Pancreas (tissue), 10 donors: Measurements from ENCODE around the gene DEFB129. TPM values are rescaled to one million over a fixed set of nuclear protein-coding genes. Genes with fewer than 3 reads are reported as not detected.

Experiments
- ATAC-seq, 4 donors: fragments of 200-7000 bp; cut with Tn5 transposase; one replicate each; pipeline versions ENCODE4 v1.8.0 to v1.9.1; 2020; ENCODE audit warnings: mild to moderate bottlenecking in 4 of 4, moderate library complexity in 4 of 4
- DNase-seq, 6 donors: peaks; one replicate each; pipeline ENCODE4 v3.0.0-alpha.2; 2020
- FAIRE-seq: peaks from 2 replicates; lab custom pipeline; 2012; peaks lifted over from hg19 to GRCh38; lab: Jason Lieb, UNC
- H3K27ac ChIP-seq, 4 donors: fragments of 200-600 bp; sonication (generic); 1 replicate in 3 of 4; 2 replicates in 1 of 4; pipeline versions ENCODE4 v1.5.0 to v1.8.0; 2020
- H3K27me3 ChIP-seq, 4 donors: fragments of 200-600 bp; one replicate each; pipeline ENCODE4 v1.8.0; 2021
- H3K36me3 ChIP-seq, 3 donors: fragments of 200-600 bp; sonication (generic) in 1 of 3; one replicate each; pipeline versions ENCODE4 v1.5.0 to v1.8.0; 2020 to 2021
- H3K4me1 ChIP-seq, 3 donors: fragments of 200-600 bp; one replicate each; pipeline ENCODE4 v1.8.0; 2021
- H3K4me3 ChIP-seq, 4 donors: fragments of 200-600 bp; sonication (generic) in 2 of 4; one replicate each; pipeline versions ENCODE4 v1.5.0 to v1.8.0; 2020 to 2021
- H3K9me3 ChIP-seq, 4 donors: fragments of 200-600 bp; one replicate each; pipeline ENCODE4 v1.8.0; 2021
- WGBS, 2 donors: extraction: QIAGEN DNeasy Blood & Tissue Kit; methylation state at CpG; one replicate each; pipeline ENCODE4 v1.1.7; 2013; 5-methylcytosine and 5-hydroxymethylcytosine counted together
- intact Hi-C, 3 donors: fragments of 100-400 bp; cut with DNase I; formaldehyde crosslinking; loops; one replicate each; pipeline versions ENCODE4 v1.11.1 to v1.14.2; 2022
- polyA plus RNA-seq, 2 donors: library from polyadenylated mRNA; stranded (reverse); fragments of 200-250 nt; gene quantifications; one replicate each; pipeline ENCODE4 v1.2.3, GENCODE V29; 2013
- total RNA-seq, 6 donors: library from RNA; stranded (reverse); fragmentation: NEBNext Ultra II Directional in 4 of 6; extraction: Animal tissue kit (Norgen Biotek cat#: 25700) in 4 of 6; gene quantifications; one replicate each; pipeline versions ENCODE4 v1.2.1 to v1.2.4, GENCODE V29; 2021 to 2023
- TF ChIP-seq, protein P1 (sequence below), 4 donors: fragments of 200-600 bp; sonication (generic) in 3 of 4; IDR thresholded peaks; one replicate each; pipeline versions ENCODE4 v1.5.0 to v1.8.0; 2021; ENCODE audit warnings: antibody characterized with exemption in 4 of 4
- donor health status: healthy with polysubstance abuse.
- donor health status: DM: no; HTN: no; CAD: no; lungs with moderate emphysema.
- donor health status: DM: no; HTN: no; CAD: no.
- donor health status: control.
- donor health status: control.
- donor health status: Bipolar disorder and iron deficiency.
- donor health status: DM: yes; HTN: yes; CAD: no.
- donor health status: DM: no; HTN: no; CAD: no.
- donor health status: DM: no; HTN: no; CAD: no.
- donor health status: DM: yes; HTN: yes; CAD: no.

DEFB129 gene
- total and polyA plus RNA-seq, 8 donors, result not detected

DNA sequence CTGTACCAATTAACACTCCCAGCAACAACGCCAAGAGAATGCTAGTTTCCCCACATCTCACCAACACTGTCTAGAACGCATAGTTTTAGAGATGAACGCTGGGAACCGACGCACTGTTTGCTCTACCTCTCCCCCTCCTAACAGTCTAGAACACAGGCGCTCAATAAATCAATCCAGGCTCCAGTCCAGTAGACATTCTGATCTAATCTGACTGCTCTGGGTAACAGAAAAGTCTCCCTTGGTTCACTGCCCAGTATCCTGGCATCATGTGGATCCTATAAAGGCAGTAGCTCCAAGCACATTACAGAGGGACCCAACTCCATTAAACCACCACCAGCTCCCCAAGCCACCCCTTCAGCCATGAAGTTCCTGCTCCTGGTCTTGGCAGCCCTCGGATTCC lies 30.4 kb downstream of the DEFB129 start, which contains the start of gene DEFB132:
DEFB132 (plus strand) TSS at position 306 of the 400 bp plus-strand sequence; CDS start at position 361, 55 bp downstream.
- 12 to 16% methylated on average over 7 of the region's 7 CpGs for WGBS, 2 donors
- intact Hi-C loops, result no loop called here
- Histone ChIP-seq H3K27me3 (peaks cover 0 to 2% (median 0%) of the 10 kb centered on the region in 4 donors), H3K27ac (no peak within 1 kb of the TSS), H3K9me3 (no peaks in the 10 kb centered on the region), H3K4me1 (no peaks in the 10 kb centered on the region), H3K36me3 (no peaks in the 10 kb centered on the region), H3K4me3 (no peak within 1 kb of the TSS)
- TF ChIP-seq, protein P1, sequence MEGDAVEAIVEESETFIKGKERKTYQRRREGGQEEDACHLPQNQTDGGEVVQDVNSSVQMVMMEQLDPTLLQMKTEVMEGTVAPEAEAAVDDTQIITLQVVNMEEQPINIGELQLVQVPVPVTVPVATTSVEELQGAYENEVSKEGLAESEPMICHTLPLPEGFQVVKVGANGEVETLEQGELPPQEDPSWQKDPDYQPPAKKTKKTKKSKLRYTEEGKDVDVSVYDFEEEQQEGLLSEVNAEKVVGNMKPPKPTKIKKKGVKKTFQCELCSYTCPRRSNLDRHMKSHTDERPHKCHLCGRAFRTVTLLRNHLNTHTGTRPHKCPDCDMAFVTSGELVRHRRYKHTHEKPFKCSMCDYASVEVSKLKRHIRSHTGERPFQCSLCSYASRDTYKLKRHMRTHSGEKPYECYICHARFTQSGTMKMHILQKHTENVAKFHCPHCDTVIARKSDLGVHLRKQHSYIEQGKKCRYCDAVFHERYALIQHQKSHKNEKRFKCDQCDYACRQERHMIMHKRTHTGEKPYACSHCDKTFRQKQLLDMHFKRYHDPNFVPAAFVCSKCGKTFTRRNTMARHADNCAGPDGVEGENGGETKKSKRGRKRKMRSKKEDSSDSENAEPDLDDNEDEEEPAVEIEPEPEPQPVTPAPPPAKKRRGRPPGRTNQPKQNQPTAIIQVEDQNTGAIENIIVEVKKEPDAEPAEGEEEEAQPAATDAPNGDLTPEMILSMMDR (IDR thresholded peaks at IDR 0.05), result no peak
- FAIRE-seq (no peak), ATAC-seq (peak; percentile 22 to 86 (median 63)), DNase-seq (peak in 1 of 6 donors; percentile 25)

GRCh38 chr20:258269-258858 lies 31.3 kb downstream of the DEFB129 start:
- FAIRE-seq, result no peak
- Histone ChIP-seq H3K27ac (no peak overlapping the region), H3K9me3 (no peaks in the 10 kb centered on the region), H3K36me3 (no peaks in the 10 kb centered on the region), H3K4me1 (no peaks in the 10 kb centered on the region), H3K27me3 (no peaks in the 10 kb centered on the region), H3K4me3 (no peak overlapping the region)
- WGBS, 2 donors, result 45 to 48% methylated on average over 4 of the region's 4 CpGs
- intact Hi-C loops, result no loop called here
- TF ChIP-seq, protein P1 (IDR thresholded peaks at IDR 0.05), result no peak
- no peak for DNase-seq
- ATAC-seq, result no peak

DNA sequence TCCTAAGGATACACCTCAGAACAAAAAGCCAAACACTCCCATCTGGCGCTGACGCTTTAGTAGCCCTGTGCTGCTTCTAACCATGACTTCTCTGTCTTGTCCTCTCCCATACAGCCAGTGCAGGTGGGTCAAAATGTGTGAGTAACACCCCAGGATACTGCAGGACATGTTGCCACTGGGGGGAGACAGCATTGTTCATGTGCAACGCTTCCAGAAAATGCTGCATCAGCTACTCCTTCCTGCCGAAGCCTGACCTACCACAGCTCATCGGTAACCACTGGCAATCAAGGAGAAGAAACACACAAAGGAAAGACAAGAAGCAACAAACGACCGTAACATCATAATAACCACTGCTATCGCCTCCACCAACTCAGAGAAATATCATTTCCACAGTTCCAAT lies 31.9 kb downstream of the DEFB129 start:
- no peak overlapping the region for H3K4me3 ChIP-seq
- no peaks in the 10 kb centered on the region for H3K9me3 ChIP-seq
- no peak for FAIRE-seq
- H3K4me1 ChIP-seq, result no peaks in the 10 kb centered on the region
- ATAC-seq, result peak in 1 of 4 donors; percentile 37
- H3K27me3 ChIP-seq, result no peaks in the 10 kb centered on the region
- no peak overlapping the region for H3K27ac ChIP-seq
- WGBS, 2 donors, result 45 to 56% methylated on average over 8 of the region's 8 CpGs
- intact Hi-C loops, result no loop called here
- TF ChIP-seq, protein P1 (IDR thresholded peaks at IDR 0.05), result no peak
- no peak for DNase-seq
- no peaks in the 10 kb centered on the region for H3K36me3 ChIP-seq

GRCh38 chr20:259981-260380 lies 32.9 kb downstream of the DEFB129 start:
- H3K9me3 ChIP-seq, result no peaks in the 10 kb centered on the region
- no peak for FAIRE-seq
- 54 to 68% methylated on average over 2 of the region's 2 CpGs for WGBS, 2 donors
- DNase-seq, result no peak
- no peak overlapping the region for H3K27ac ChIP-seq
- H3K36me3 ChIP-seq, result no peaks in the 10 kb centered on the region
- intact Hi-C loops, result no loop called here
- no peaks in the 10 kb centered on the region for H3K27me3 ChIP-seq
- no peak overlapping the region for H3K4me3 ChIP-seq
- H3K4me1 ChIP-seq, result no peaks in the 10 kb centered on the region
- no peak for ATAC-seq
- TF ChIP-seq, protein P1 (IDR thresholded peaks at IDR 0.05), result no peak

DNA sequence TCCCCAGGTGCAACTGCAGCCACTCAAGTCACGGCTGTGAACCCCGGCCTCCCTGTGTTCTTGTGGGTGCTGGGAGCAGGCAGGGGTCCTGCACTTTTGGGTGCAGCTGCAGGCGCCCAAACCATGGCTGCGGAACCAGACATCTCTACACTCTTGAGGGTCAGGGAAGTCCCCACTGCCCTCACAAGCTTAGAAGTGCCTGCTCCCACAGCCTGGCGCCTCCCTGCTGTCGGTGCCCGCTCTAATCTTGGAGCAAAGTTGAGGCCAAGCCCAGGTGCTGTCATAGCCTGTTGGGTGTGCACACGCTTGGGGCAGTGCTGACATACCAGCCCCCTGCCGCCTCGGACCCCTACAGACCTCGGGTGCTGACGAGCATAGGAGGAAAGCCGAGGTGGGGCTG lies 36.6 kb downstream of the DEFB129 start:
- FAIRE-seq, result no peak
- TF ChIP-seq, protein P1 (IDR thresholded peaks at IDR 0.05), result no peak

More for the DNA sequence above, 36.6 kb downstream of the DEFB129 start:
- no peaks in the 10 kb centered on the region for H3K36me3 ChIP-seq
- H3K4me1 ChIP-seq, result peaks cover 0 to 3% (median 0%) of the 10 kb centered on the region in 3 donors
- DNase-seq, result no peak
- 45 to 52% methylated on average over 13 of the region's 13 CpGs for WGBS, 2 donors
- H3K27ac ChIP-seq, result no peak overlapping the region
- H3K4me3 ChIP-seq, result no peak overlapping the region
- ATAC-seq, result no peak
- intact Hi-C loops, result no loop called here
- H3K27me3 ChIP-seq, result no peaks in the 10 kb centered on the region
- H3K9me3 ChIP-seq, result no peaks in the 10 kb centered on the region
